CD4-positive, alpha-beta T cell treated with Interleukin-1 beta for 1 hour (primary cell): ENCODE measurements around the gene HARS1.
"Not testable (repeated sequence)": the region's sequence is repeated elsewhere in the genome, so short reads cannot be mapped to it uniquely, and the experiment has no call there.

Experiments
- DNase-seq, 2 donors: peaks; one replicate each; pipeline ENCODE4 v3.0.0-alpha.2; 2020 to 2022

Gene HARS1

DNA sequence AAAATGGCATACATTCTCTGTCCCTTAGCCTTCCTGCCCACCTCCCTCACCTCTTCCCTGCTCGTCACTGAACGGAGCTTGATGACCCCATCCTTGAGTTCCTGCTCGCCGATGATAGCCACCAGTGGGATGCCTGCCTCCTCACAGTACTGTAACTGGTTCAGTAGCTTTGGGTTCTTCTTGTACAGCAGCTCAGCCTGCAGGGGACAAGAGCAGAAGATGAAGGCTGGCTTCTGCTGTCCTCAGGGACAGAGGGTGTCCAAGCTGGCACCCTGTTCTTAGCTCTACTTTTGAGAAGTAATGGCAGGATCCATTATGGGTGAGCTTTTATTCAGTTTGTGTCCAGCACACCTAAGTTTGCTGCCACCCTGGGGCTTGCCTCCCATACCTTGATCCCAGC, 16.5 kb downstream of the HARS1 start:
- DNase-seq: no peak

DNA sequence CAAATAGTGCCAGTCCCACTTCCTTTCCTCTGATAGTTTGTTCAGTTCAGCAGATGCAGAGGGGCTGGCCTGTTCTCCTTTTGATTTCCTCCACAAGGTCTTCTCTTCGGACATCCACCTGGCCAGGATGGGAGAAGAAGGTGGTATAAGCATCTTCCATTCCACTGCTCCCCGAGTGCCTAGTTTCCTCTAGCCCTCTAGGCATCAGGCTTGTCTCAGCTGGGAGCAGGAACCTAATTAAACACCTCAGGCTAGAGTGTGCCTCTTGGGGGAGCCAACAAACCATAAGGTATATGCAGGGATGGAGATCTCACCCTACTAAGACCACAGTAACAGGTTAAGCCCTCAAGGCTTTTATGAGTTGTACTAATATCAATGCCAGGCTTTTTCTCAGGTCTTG, 17.0 kb downstream of the HARS1 start:
- no peak for DNase-seq

DNA sequence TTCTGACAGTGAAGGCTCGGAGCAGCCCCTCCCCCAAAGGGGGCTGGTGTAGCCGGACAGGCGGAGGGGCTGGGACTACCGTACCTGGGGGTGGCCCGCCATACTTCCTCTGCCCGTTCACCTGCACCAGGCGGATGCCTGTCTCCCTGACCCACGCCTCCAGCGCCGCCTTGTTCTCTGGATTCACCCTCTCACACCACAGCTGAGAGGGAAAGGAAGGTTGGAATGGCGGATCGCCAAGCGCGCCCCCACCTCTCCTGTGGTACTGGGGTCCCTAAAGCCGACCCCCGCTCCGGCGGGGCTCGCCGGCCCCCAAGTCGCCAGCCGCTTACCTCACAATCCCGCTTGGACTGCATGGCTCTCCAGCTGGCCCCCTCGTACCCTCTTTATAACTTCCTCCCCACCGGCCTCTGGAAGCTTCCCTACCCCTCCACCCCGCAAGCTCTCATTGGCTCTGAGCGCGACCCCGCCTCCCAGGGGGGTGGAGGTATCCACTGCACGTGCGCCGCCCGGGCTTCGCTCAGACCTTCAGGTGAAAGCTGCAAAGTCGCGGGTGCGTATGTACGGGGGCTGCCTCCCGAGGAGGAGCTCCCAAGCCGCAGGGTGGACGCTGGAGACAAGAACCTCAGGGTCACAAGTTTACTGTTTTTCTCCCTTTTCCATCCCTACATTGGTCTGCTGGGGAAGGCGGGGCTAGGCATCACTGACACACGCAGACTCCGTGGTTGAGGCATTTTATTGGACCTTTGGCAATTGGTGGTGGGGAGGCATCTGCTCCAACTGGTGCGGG, 17.8 kb downstream of the HARS1 start, which contains the start of gene DND1:
Gene DND1, minus strand, starts transcription at position 390 of the 790 bp plus-strand sequence. Its CDS starts 34 bp downstream, at position 356.
- no peak for DNase-seq

DNA sequence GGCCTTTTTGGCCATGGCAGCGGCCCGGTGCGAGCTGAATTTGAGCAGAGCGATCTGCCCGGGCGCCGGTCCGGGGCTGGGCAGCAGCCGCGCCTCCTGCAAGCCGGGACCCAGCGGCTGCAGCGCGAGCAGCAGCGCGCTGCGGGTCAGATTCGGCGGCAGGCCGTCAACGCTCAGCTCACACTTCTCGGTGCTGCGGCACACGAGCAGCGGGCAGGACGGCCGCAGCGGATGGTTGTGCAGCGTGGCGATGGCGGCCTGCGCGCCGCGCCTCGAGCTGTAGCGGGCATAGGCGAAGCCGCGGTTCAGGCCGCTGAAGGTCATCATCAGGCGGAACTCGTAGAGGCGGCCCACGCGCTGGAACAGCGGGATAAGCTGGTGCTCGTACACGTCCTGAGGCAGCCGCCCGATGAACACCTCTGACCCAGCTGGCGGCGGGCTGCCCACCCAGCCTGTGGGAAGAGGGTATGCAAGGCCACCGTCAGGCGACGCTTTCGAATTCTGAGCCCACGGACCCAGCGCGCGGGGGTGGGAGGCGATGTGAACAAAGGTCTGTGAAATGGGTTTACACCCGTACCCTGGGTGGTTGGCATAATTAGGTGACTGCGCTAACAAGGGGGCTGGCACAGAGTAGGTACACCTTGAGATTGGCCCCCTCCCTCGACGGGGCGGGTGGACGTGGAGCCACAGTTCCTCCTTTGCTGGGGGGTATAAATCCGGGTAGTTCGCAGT, 18.5 kb downstream of the HARS1 start:
- DNase-seq: peak in 1 of 2 donors; percentile 20

DNA sequence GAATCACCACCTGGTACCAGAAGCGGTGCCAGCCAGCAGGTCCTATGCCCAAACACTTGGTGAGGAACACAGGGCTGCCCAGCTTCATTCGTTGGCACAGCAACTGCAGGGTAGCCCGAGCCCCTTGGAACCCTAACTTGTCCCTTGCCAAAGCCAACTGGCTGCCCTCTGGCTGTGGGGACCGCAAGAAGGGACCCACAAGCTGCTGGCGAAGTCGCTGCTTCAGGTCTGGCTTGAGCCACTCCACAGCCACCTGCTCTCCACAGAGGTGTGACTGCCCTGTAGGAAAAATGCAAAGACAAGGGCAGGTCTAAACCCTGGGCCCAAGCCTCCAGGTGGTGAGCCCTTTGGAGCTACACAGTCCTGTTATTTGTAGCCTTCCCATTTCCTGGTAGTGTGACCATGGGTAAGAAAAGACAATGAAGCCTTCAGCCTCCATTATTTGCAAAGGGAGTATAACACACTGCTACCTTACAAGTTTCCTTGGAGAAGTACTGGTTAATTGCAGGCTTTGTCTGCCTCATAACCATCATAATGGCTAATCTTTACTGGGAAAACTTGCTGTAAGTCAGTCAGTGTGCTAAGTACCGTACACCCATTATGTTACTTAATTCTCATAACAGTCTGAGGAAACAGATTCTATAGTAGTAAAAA, 19.6 kb downstream of the HARS1 start:
- DNase-seq: no peak

DNA sequence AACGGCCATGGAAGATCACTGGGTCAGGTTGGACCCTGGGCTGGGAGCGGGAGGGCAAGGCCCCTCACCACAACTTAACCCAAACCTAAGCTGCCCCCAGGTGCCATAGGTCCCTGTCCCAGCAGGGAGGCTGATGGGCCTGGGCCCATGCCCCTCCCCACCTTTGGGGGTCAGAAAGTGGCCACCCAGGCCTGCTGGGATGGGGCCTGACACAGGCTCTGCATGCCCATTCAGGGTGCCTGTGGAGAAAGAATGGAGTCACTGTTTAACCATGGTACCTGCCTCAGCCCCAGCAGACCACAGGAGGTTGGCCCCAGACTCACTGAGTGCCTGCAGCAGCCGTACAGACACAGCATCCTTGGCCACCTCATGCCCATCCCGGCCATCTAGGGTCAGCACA, 20.1 kb downstream of the HARS1 start:
- DNase-seq: not testable (repeated sequence)

DNA sequence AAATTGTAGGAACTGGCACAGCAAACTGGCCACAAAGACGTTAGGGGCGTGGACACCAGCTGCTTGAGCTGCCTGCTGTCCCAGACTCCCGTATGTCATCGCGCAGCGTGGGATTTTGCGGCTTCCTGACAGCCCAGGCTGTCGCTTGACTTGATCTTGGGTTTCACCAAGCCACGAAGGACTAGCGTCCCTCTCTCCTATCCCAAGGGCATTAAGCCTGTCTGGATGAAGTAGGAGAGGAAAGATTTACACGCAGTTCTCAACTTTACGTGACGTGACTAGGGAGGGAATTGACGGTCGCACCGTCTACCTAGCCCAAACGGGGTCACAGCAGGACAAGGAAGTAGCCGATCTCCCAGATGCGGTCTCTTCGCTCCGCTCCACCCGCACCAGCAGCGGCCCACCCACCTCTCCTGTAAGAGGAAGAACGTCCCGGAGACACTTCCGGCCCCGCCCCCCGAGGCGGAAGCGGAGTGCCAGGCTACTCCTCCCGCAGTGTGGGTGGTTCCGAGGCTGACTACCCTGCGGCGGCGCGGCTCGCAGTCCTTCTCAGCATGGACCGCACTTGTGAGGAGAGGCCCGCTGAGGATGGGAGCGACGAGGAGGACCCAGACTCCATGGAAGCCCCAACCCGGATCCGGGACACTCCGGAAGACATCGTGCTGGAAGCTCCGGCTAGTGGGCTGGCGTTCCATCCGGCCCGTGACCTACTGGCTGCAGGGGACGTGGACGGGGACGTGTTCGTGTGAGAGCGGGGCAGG, 26.6 kb downstream of the HARS1 start, which contains the start of gene WDR55:
Gene WDR55, plus strand, starts transcription at position 546 of the 761 bp plus-strand sequence. Its CDS starts 9 bp downstream, at position 555.
- DNase-seq: peak; percentile 94 to 95

DNA sequence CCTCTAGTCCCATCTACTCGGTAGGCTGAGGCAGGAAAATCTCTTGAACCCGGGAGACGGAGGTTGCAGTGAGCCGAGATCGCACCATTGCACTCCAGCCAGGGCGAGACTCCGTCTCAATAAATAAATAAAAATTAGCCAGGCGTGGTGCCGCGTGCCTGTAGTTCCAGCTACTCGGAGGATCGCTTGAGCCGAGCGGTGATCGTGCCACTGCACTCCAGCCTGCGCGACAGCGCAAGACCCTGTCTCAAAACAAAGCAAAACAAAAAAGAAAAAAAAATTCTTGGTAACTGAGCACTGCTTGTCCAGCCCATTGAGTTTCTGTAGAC, 27.2 kb downstream of the HARS1 start:
- DNase-seq: no peak

DNA sequence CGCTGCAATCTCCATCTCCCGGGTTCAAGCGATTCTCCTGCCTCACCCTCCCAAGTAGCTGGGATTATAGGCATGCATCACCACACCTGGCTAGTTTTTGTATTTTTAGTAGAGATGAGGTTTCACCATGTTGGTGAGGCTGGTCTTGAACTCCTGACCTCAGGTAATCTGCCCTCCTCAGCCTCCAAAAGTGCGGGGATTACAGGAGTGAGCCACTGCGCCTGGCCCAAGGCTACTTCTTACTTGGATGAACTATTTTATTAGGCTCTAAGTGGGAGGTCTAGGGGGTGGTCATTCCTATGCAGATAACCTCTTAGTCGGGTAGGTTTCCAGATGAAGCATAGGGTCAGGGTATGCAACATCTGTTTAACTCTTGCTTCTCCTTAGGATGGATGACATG, 30.8 kb downstream of the HARS1 start:
- DNase-seq: not testable (repeated sequence)

DNA sequence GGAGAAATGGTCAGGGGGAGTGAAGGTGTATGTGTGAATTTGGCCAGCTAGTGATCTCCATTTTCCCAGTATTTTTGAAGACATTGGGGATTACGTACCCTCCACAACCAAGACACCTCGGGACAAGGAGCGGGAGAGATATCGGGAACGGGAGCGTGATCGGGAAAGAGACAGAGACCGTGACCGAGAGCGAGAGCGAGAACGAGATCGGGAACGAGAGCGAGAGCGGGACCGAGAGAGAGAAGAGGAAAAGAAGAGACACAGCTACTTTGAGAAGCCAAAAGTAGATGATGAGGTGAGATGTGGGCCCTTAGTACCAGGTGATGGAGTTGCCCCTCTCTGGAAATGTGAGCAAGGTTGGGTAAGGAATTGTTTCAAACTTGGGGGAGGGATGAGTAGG, 32.3 kb downstream of the HARS1 start:
- no peak for DNase-seq

DNA sequence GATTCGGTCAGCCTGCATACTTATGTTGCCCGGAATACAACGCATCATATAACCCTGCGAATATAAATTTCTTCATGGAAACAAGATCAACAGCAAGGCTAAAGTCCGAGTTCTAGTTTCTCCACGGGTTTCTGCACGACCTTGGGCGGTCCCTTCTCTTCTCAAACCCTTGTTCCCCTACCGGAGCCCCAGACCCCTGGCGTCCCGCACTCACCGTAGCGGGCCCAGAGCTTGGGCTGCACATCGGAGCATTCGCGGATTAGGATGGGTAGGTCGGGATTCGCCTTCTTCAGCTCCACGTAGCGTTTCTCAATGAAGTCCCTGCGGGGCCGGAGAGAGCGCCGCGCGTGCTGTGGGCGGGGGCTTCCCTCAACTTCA, 44.1 kb downstream of the HARS1 start:
- no peak for DNase-seq

DNA sequence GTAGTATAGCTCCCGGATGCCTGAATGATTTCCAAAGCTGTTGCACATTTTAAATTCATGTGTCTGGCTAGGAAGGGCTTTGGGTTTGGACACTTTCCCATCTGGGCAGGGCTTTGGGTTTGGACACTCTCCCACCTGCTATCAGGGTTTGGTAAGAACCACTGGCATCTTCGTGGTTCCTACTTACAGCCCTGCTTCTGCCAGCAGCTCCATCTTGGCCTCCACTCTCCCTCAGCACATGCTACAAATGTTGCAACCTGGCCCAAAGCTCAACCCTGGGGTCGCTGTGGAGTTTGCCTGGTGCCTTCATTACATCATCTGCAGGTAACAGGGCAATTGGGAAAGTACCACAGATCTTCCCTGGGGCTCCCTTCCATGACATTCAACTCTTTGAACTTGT, 48.5 kb downstream of the HARS1 start:
- no peak for DNase-seq

DNA sequence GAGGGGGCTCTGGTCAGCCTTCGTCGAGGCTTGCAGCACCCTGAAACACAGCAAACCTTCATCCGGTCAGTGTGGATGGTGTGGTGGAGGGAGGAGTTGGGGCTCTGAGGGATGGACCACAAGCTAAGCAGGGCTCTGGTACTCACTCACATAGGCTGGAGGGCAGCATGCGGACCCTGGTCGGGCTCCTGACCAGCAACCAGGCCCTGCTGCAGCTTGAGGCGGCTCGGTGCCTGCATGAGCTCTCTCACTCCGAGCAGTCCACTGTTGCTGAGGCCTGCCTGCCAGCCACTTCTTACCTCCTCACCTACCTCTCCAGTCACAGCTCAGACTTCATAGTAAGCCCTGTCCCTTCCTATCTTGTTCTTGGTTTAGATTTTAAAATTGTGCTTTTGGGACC, 49.5 kb downstream of the HARS1 start:
- no peak for DNase-seq

DNA sequence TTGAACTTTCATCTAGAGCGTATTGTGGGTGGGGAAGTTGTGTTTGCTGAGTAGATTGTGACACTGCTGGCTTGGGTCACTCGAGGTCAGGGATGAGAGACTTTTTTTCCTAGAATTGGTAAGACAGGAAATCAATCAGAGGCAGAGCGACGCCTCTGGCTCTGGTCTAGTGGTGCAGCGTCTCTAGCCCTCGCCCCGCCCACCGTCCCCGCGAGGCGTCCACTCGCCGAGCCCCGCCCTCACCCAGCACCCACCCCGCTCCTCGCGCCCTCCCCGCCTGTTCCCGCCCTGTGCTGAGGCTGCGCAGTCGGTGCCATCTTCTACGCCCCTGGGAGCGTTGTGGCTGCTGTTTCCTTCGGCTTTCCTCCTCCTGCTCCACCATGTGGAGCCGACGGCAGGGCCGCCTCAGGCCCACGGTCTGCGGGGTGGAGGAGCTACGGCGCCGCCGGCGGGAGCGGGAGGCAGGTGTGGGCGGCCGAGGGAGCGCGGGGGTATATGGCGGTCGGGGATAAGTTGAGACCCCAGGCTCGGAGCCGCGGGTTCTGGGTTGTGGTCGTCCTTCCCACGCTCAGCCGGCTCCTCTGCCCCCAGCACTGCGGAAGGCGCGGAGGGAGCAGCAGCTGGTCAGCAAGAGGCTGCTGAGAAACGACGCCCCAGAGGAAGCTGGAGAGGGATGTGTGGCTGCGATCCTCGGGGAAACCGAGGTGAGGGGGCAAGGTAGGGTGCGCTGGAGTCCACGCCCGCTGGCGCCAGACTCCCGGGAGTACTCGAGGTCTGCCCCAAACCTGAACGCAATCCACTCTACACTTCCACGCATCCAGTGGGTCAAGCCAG, 51.8 kb downstream of the HARS1 start, which contains the start of gene TMCO6:
Gene TMCO6, plus strand, starts transcription at position 304 of the 834 bp plus-strand sequence. Its CDS starts 77 bp downstream, at position 381.
- DNase-seq: peak; percentile 96 to 97

DNA sequence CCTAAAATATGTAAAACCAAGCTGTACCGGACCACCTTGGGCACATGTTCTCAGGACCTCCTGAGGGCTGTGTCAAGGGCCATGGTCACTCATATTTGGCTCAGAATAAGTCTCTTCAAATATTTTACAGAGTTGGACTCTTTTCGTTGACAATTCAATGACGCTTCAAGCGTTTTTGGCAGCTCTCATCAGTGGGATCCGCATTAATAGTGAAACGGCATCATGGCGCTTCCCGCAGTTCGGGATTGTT, 52.3 kb downstream of the HARS1 start:
- DNase-seq: not testable (repeated sequence)

DNA sequence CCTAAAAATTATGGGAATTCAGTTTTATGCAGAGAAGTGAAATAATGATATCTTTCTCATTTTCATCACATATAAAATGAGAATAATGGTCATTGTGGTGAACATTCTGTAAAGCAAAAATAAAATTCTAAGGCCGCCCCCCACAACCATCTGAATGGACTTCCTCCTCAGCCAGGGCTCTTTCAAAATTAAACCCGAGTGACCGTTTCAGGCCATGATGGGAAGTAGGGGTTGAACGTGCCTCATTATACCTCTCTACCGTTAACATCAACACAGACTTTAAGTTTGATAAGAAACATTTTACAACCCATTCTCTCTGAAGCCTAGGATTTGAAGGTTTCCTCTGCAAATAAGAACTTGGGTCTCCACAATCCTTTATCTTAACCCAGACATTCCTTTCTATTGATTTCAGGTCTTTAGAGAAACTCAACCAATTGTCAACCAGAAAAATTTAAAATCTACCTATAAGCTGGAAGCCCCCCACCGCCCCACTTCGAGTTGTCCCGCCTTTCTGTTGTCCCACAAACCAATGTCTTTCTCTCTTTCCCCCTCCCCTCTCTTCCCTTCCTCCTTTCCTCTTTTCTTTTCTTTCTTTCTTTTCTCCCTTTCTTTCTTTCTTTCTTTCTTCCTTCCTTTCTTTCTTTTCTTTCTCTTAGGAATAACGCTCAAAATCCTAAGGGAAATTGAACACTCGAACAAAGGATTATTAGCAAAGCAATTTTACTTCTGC, 53.6 kb downstream of the HARS1 start:
- no peak for DNase-seq

DNA sequence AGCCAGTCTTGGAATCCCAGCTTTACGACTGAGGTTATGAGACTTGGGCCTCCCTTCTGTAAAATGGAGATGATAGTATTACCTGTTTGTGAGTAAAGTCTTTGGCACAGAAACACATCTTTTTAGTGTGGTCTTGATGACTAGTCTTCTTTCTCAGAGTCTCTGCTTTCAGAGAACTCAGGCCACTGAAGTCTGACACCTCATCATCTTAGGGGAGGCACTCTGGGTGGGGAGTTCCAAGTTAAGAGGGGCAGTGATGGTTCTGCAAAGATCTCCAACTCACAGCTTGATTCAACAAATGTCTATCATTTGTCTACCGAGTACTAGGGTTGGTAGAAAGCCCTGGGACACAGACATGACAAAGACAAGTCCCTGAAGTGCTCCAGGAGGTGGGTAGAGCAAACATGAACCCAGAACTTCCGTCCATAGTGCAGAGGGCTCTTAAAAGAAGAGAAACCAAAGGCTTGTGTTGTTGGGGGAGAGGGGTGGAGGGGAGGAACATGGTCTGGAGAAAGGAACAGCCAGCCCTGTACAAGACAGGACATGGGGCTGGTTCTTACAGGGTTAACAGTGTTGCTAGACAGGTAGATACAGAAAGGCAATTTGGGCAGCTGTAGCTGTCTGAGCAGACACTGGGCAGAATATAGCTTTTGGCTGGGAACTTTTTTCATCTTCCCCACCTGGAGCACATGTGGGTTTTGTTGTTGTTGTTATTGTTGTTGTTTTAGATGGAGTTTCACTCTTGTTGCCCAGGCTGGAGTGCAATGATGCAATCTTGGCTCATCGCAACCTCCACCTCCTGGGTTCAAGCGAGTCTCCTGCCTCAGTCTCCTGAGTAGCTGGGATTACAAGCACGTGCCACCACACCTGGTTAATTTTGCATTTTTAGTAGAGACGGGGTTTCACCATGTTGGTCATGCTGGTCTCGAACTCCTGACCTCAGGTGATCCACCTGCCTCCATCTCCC, 55.6 kb downstream of the HARS1 start:
- DNase-seq: no peak

DNA sequence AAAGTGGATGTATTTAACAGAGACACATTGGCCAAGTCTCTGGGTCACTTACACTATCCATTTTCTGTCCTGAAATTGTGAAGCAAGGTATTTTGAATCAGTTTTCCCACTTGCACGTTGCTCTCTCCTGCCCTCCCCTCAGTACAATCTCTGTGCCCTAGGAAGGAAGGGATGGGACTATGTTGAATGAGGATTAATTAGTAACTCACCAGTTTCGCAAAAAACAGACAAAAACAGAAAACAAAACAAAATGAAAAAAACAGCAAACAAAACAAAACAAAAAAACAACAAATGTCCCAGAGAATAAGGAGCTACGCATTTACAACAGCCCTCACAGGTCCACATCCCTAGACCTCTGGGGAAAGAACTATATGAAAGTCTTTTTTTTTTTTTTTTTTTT, 57.1 kb downstream of the HARS1 start:
- no peak for DNase-seq

DNA sequence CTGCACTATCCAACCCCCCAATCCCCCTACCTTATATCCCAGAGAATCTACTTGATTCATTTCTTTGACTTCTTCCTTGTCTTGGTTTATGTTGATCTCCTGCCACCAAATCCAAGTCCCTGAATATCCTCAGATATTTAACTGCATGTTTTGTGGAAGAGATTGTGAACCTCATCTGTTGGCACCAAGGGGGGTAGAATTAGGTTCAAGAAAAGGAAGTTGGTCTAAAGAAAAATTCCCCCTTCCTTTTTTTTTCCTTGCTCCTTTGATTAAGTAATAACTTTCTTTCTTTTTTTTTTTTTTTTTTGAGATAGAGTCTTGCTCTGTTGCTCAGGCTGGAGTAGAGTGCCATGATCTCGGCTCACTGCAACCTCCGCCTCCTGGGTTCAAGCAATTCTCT, 57.7 kb downstream of the HARS1 start:
- DNase-seq: no peak

DNA sequence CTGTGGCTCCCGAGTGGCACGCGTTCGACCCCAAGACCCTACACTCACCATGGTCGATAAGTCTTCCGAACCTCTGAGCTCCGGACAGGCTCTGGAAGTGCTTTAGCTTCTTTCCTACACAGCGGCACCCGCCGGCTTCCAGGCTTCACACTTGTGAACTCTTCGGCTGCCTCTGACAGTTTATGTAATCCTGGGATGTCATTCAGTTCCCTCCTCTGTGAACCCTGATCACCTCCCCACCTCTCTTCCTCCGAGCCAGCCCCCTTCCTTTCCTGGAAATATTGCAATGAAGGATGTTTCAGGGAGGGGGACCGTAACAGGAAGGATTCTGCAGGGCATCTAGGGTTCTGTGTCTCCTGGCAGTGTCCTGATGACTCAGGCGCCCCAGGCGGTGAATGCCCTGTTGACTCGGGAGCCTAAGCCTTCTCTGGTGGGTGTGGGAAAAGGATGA, 58.1 kb downstream of the HARS1 start, which contains the start of gene CD14:
Gene CD14, minus strand, starts transcription at position 155 of the 451 bp plus-strand sequence. Its CDS starts 104 bp downstream, at position 51.
- DNase-seq: peak; percentile 11 to 62
